Adrenal gland (tissue), 5 donors: ENCODE results near the gene CDCA3.

Experiments used
- POLR2A ChIP-seq, 2 donors: fragments of 450-650 bp; IDR thresholded peaks; one replicate each; pipeline ENCODE4 v1.6.1; 2017; ENCODE audit warnings: antibody characterized with exemption in 2 of 2, mild to moderate bottlenecking in 2 of 2, moderate library complexity in 1 of 2
- TF ChIP-seq, protein P1 (sequence below), 6 experiments: fragments of 450-650 bp in 4 of 6; fragments of 200-600 bp in 2 of 6; sonication (generic) in 1 of 6; IDR thresholded peaks; 1 replicate in 5 of 6; 2 replicates in 1 of 6; pipeline versions ENCODE4 v1.5.1 to v1.8.0; 2016 to 2021; ENCODE audit warnings: antibody characterized with exemption in 6 of 6, mild to moderate bottlenecking in 2 of 6, moderate library complexity in 1 of 6
- donor health status: DM: no; HTN: no; CAD: no.

DNA sequence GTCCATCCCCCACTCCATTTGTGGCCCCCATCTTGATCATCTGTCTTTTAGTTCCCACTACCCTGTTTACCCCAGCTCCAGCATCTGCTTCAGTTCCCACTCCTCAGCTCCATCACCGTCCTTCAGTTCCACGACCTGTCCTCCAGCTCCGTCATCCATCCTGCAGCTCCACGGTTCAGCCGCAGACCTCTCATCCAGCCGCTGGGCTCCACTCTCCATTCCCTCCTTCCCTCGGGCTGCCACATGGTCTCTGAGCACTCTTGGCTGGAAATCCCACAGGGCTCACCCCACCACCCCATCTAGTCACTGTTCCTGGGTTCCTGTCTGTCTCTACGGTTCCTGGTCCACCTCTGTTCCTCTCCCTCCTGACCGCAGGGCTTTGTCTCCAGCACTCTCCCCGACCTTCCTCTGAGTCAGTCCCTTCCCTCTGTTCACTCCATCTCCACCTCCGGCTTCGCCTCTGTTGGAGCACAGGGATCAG is 26.1 kb downstream of the CDCA3 start:
- TF ChIP-seq, protein P1, sequence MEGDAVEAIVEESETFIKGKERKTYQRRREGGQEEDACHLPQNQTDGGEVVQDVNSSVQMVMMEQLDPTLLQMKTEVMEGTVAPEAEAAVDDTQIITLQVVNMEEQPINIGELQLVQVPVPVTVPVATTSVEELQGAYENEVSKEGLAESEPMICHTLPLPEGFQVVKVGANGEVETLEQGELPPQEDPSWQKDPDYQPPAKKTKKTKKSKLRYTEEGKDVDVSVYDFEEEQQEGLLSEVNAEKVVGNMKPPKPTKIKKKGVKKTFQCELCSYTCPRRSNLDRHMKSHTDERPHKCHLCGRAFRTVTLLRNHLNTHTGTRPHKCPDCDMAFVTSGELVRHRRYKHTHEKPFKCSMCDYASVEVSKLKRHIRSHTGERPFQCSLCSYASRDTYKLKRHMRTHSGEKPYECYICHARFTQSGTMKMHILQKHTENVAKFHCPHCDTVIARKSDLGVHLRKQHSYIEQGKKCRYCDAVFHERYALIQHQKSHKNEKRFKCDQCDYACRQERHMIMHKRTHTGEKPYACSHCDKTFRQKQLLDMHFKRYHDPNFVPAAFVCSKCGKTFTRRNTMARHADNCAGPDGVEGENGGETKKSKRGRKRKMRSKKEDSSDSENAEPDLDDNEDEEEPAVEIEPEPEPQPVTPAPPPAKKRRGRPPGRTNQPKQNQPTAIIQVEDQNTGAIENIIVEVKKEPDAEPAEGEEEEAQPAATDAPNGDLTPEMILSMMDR (IDR thresholded peaks at IDR 0.05), result no peak
- TF ChIP-seq POLR2A (IDR thresholded peaks at IDR 0.05), result no peak
